Measurements from ENCODE around the gene ADAM20.

DNA sequence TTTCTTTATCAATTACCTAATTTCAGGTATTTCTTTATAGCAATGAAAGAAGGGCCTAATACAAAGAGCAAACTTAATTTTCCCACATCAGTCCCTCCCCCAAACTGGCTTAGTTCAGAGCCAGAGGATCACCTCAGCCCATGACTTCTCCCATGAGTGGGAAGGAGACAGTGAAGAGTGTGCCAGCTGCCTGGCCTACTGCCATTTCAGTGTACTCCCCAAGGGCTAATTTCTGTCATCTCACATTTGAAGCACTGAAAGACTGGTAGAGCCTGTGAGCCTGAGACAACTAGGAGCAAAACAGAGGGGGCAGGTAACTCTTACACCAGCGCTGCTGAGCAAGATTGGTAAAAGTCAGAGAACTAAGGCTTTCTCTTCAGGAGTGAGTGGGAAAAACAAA, 29.1 kb upstream of the ADAM20 start:
- TF ChIP-seq CTCF (optimal IDR thresholded peaks at IDR 0.05 in 1 of 3, IDR thresholded peaks at IDR 0.05 in 1 of 3, conservative IDR thresholded peaks at IDR 0.05 in 1 of 3; ENCODE audit: extremely low read depth in 1 of 3, insufficient read depth in 2 of 3, low read length in 3 of 3), result no peak
- no peak for TF ChIP-seq EZH2 (IDR thresholded peaks at IDR 0.05; ENCODE audit: low read length)

Measured in keratinocyte (primary cell).